HG02938 (cell line): Measurements from ENCODE around the gene CYS1.
A peak's percentile ranks its signal among the peaks of the same experiment; 100 is the strongest.

ENCODE experiments used
- ATAC-seq: cut with Tn5 transposase; IDR thresholded peaks from one replicate; pipeline ENCODE4 v1.9.1; 2021; ENCODE audit warnings: mild to moderate bottlenecking, moderate library complexity; ENCODE audit not compliant: unreplicated experiment

The CYS1 gene

DNA sequence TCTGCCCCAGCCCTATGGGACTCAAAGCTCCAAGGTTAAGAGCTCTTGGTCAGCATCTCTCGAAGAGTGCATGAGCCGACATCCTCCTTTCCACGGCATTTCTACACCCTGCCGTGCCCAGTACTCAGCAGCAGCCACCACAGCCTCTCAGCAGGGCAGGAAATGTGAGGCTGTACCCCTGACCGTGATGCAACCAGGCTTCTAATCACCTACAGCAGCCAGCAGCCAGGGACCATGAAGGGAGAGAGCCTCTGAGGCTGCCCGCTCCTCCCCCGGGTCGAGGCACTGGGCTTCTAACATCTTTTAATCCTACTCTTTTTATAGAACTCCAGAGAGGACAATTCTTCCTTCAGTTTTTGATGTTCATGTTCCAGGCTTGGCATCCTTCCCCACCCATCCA, 6.5 kb downstream of the CYS1 start:
- no peak for ATAC-seq

DNA sequence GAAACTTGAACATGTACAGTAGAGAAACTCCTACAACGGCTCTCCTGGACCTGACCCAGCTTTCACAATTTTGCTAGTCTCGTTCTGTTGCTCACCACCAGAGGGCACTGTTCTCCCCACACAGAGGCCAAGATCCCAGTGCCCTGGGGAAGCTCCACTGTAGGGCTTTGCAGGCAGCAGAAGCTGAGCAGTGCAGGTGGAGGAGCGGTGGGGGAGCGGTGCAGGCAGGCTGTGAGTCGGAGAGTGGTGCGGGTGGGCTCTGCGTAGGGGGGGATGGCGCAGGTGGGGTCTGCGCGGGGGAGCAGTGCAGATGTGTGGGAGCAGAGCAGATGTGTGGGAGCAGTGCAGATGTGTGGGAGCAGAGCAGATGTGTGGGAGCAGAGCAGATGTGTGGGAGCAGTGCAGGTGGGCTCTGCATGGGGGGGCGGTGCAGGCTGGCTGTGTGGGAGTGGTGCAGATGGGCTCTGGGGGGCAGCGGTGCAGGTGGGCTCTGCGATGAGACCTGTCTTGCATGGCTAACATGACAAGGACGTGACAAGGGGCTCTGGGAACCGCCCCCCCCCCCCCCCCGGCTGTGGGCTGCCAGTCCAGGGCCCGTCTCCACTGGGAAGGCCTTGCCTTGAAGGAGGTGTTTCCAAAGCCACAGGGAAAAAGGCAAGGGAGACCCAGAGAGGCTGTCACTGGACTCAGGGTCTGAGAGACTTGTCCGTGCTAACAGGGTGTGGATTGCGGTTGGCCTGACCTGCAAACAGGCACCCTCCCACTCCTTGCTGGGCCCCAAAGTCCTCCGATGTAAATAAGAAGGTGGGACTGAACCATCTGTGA, 7.3 kb downstream of the CYS1 start:
- peak; percentile 56 for ATAC-seq

DNA sequence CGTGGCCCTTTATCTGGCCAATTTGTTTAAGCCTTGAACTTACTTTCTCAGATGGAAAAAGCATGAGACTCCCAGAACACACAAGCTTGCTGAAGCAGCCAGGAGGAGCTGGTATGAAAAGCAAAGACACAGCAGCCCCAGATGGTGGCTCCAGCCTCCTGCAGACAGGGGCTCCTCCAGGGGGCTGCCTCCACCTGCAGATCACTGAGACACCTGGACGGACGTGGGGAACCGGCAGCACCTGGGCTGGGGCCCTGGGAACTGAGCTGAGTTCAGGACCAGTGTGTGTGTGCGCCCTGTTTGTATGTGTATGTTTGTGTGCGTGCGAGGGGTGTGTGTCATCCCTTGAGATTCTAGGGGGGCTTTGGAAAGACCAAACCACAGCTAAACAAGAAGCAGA, 8.6 kb downstream of the CYS1 start:
- ATAC-seq, result no peak

DNA sequence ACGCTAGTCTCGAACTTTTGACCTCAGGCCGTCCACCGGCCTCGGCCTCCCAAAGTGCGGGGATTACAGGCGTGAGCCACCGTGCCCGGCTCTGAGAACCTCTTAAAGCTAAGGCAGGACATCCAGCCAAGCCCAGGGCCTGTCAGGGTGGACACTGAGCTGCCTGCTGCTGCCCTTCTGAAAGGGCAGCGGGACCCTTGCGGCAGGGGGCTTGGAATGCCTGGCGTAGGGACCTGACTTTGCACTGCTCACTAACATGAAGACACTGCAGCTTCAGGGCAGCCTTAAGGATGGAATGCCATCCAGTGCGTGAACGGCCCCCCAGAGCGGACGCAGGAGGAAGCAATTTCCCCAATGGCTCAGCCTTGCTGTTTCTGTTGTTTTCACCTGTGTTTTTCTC, 9.0 kb downstream of the CYS1 start:
- no peak for ATAC-seq

DNA sequence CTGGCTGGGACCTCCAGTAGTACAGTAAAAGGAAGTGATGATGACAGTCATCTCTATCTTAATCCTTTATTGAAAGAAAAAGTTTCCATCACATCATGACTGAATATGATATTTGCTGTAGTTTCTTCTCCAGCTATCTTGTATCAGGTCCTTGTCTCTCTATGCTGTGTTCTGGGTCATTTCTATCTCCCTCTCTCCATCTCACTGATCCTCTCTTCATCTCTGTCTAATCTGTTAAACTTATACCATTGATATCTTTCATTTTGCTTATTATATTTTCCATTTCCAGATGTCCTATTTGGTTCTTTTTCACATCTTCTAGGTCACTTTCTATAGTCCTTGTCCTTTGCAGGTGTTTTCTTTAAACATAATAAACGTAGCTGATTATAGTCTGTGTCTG, 12.3 kb downstream of the CYS1 start:
- no peak for ATAC-seq

DNA sequence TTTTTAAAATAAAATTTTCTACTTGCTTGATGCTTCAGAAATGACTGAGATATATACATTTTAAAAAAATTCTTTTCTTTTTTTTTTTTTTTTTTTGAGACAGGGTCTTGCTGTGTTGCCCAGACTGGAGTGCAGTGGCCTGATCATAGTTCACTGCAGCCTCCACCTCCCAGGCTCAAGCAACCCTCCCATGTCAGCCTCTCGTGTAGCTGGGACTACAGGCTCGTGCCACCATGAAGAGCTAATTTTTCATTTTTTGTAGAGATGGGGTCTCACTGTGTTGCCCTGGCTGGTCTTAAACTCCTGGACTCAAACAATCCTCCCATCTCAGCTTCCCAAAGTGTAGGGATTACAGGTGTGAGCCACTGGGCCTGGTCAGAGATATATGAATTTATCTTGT, 12.9 kb downstream of the CYS1 start:
- no peak for ATAC-seq

DNA sequence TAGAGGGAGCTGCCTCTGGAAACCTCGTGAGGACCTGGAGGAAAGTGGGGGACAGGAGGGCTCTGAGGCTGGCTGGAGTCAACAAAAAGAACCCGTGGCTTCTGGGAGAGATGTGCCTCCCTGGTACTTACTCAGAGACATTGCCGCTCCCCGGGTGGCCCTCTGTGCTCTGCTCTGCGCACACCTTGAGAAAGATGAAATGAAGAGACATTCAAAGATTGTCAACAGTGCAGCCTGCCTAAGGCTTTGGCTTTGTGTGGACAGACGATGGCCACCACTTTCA, 14.5 kb downstream of the CYS1 start:
- ATAC-seq, result no peak

DNA sequence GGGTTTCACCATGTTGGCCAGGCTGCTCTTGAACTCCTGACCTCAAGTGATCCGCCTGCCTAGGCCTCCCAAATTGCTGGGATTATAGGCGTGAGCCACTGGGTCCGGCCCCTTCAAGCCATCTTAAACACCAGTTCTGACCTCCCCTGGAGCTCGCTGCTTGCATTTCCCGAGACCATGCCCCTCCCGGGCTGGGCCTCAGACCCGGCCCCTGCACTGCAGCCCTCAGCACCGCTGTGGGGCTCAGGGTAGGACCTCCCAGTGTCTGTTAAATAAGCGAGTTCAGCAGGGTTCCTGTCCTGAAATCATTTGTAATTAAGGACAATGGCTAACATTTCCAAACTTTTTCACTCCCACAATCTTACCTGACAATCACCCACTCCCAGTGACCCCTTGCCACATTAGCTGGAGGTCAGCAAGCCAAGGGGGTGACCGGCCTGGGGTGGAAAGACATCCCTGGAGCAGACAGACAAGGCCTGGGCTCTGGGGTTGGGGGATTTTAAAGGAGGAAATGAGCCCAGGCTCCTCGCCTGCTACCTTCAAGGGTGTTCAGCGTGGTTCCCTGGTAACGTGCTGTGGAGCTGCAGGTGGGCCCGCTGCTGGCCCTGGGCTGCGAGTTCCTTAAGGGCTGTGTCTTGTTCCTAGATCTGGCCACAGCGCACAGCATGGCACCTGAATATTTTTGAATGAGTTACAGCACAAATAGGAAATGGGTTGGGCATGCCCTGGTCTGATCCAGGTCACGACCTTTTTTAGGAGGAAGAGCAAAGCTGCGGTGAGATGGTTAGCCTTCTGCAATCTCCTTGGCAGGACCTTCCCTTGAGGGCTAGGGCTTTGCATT, 15.1 kb downstream of the CYS1 start:
- ATAC-seq, result no peak

DNA sequence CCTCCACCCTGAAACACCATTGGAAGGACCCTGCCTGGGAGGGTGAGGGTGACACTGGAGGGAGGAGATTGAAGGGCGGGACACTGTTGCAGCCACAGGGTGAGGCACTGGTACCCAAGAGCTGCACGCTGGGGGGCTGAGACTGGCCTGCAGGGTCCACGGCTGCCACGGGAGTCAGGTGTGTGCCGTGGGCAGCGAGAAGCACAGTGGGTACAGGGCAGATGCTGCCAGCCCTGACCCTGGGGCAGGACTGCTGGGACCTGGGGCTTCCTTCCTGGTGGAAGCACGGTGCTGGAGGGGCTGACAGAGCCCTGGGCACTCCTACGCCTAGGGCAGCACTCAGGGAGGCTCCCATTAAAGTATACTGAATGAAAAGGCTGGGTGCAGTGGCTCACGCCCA, 16.6 kb downstream of the CYS1 start:
- no peak for ATAC-seq

DNA sequence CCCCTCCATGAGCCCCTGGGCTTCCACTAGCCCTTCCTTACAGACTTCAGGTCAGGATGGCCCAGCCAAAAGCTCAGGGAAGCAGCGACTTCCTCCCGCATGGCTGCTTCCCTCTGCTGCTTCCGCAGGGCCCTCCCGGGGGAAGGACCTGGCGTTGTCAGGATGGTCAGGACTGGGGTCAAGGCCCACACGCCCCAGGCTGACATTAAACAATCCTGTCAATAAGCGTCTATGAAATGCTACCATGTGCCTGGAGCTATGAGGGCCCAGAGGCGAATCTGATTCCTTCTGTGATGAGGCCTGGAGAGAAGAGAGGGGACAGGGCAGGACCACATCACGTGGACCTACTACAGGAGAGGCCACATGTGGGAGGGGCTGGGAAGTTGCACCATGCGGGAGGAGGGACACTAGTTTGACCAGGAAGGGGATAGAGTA, 17.3 kb downstream of the CYS1 start:
- ATAC-seq, result no peak

DNA sequence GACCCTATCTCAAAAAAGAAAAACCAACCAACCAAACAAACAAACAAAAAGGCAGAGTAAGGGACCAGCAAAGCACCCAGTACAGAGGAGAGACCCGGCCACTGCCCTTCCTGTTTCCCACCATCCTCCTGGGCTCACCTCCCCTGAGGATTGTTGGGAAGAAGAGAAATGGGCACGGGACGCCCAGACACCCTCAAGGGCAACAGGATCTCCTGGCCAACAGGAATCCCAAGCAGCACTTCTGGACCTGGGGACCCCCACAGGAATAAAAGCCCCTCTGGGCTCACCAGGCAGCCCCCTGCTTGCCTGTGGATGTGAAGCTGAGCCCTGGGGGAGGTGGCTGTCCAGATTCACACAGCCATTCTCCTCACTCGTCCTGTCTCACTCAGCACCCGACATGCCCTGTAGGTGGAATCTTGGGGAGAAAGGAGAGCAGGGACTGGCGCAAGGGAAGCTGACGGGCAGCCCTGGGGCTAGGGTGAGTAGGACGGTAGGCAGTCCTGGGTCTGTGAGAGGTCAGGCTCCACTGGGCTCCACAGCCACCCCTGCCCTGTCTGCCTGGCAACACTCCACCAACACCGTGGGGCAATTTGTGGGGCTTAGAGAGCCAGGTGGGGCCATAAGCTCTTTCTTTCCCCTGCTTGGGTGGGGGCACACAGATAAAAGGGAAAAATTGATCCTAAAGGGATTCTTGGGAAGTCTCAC, 18.8 kb downstream of the CYS1 start:
- ATAC-seq, result no peak

DNA sequence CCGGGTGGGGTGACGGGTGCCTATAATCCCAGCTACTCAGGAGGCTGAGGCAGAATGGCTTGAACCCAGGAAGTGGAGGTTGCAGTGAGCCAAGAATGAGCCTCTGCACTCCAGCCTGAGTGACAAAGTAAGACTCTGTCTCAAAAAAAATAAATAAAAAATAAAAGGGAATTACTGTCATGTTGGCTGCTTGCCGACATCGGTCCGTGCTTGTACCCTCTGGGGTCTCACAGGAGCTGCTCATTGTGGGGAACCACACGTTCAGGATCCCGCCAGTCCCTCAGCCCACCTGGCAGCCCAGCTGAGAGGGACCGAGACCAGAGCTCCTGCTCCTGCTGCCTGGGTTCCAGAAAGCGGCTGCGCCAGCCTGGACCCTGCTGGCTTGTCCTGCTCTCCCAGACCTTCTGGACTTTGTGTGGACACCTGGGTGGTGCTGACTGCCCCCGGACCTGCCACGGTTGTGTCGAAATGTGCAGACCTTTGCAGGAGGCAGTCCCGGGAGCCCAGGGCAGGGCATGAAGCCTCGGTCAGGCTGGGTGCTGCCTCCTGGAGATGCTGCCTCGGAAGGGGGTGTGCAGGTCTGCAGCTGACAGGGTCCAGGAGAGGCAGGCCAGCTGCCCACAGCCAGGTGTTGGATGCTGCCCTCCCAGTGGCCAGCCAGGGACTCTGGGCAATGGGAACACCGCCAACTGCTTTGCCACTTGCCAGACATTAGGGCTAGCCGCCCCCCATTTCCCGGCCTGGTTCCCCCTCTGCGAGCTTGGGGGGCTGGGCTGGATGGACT, 20.5 kb downstream of the CYS1 start:
- no peak for ATAC-seq

DNA sequence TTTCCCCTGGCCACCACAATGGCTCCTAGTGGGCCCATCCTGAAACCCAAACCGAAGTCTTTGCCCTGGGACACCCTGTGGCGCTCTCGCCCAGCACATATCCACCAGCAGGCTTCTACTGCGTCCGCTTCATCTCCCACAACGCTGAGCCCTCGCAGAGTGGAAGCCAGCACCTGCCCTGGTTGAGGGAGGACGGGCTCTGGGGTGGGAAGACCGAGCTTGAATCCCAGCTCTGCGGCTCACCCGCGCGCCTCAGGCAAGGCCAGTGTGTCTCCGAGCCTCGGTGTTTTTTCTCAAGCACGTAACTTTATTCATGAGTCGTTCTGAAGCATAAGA, 21.2 kb downstream of the CYS1 start:
- no peak for ATAC-seq

DNA sequence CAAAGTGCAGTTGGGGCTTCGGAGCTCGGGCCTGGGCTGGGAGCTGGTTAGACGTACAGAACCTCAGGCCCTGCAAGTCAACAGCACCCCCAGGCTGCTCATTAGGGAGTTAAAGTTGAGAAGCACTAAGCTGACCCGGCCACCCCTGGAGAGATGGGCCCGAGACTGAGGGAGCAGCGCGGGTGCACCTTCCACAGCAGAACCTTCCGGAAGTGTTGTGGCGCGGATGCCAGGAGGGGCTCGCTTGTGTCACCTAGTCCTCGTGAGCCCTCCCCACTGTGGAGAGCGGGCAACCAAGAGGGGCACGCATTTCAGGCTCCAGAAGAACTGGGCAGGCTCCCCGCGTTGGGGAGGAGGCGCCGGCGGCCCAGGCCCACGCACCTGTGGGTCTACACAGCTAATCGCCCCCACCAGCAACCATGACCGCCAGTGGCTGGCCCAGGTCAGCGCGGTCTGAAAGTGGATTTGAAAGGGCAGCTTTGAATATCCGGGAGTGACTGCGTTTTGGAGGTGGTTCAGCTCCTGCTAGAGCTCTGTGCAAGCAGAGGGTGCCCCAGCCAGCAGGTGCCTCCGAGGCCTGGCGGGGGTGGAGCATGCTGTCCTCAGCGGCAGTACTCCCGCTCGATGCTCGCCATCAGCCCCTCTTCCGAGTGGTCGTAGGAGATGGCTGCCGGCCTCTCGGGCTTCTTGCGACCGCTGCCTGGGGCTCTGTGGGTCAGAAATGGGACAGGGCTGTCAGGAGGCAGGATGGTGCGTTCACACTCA, 21.8 kb downstream of the CYS1 start:
- no peak for ATAC-seq

DNA sequence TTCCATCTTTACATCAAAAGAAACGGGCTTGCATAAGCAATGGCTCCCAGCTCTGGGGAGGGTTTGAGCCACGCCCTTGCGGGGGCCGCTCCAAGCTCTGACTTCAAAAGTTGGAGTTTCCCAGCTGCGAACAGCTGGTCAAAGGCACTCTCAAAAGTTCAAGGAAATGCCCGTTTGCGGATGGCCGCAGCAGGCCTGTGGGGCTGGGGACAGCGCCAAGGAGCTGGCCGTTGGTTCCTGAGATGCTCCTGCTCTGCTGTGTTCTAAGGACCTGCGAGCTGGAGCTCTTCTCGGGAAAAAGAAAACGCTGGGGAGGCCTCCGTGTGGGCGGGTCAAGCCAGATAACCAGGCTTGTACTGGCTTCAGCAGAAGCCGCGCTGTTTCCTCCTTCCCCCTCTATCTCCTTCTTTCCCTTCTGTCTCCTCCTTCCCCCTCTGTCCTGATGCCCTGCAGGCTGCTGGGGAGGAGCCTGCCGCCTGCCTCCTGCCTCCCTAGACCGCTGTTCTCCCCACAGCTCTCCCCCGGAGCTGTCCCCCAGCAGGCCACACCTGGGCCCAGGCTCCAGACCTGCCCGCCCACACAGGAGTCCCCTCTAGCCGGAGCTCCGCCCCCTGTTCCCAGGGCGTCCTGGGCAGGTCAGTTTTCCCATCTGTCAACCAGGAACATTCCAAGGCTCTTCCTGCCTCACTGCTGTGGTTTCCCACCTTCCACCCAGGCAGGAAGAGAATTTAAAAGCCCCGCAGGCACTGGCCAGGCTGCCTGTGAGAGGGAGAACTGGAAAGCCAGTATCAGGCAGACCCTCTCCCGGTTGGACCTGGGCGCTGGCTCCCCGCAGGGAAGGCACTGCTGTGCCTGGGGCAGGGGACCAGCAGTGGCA, 22.7 kb downstream of the CYS1 start:
- ATAC-seq, result no peak

DNA sequence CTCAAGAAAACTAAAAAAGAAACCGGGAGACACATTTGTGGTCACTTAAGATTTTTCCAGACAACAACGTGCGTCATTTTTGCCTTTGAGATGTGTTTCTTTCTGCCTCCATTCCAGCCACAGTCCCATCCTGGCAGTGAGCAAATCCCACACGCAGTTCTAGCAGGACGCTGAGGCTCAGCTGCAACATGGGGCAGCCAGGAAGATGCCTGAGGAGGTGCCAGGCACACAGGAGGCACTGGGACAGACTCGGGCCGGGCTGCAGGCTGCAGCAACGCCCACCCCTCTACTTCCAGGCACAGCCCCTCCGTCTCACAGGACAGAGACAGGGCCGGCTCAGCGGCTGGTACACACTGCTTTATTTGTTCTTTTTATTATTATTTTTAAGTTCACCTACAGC, 23.8 kb downstream of the CYS1 start:
- ATAC-seq, result no peak

DNA sequence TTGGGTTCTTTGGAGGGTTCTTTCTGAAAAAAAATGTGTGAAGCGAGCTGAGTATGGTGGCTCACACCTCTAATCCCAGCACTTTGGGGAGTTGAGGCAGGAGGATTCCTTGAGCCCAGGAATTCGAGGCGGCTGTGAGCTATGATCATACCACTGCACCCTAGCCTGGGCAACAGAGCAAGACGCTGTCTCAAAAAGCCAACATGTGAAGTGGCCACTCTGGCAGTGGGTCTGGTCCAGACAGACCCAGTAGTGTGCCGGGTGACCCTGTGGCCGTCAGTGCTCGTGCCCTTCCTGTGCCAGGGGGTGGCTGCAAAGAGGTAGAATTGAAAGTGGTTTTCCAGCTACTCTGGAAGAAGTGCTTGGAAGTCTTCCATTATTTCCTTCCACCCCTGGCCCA, 25.2 kb downstream of the CYS1 start:
- no peak for ATAC-seq

DNA sequence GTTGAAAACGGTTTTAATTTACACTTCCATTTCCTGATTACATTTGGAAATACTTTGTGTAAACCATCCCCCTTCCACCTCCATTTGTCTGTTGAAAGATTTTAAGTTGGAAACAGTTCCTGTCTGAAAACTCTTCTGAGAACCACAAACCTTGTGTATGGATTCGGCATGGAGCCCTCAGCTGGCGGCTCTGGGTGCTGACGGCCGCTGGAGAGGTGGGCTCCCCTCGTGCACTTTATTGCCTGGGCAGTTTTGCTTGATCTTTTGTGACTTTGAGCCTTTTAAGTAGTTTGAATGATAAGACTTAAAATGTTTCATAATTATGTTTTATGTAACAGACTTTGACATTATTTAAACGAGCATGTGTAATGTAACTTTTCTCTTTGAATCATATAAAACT, 25.8 kb downstream of the CYS1 start:
- no peak for ATAC-seq

DNA sequence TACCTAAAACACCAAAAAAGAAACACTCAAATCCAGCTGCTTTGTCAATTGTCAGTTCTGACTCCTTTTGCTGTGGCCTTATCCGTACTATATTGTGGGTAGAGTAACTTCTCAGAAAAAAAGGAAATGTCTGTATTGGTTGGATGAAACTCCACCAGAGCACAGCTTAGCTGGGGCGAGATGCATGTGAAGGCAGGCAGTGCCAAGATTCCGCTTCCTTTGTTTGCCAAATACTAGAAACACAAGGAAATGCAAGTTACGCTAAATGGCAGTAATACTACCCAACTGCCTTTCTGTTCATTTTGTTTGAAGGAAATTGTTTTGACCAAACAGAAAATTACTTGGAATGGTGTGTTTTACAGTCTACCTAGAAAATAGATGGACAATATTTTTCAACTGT, 26.9 kb downstream of the CYS1 start:
- ATAC-seq, result no peak

DNA sequence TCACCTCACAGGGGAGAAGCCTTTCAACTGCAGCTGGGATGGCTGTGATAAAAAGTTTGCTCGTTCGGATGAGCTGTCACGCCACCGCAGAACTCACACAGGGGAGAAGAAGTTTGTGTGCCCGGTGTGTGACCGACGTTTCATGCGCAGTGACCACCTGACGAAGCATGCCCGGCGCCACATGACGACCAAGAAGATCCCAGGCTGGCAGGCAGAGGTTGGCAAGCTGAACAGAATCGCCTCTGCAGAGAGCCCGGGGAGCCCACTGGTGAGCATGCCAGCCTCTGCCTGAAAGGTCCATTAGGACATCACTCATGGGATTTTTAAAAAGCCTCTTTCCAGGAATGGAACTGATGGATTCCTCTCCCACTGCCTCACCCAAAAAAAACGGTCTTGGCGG, 28.0 kb downstream of the CYS1 start:
- no peak for ATAC-seq
